ENCODE data around the gene ASCL5. TPM values are rescaled to one million over a fixed set of nuclear protein-coding genes. Genes with fewer than 3 reads are reported as not detected.

Gene ASCL5
- total and polyA plus RNA-seq, 10 of the 15 experiments (the other 5 are each of a cell fraction or from before 2014, with no cell fraction given): 0.04 TPM; not detected in 9

DNA sequence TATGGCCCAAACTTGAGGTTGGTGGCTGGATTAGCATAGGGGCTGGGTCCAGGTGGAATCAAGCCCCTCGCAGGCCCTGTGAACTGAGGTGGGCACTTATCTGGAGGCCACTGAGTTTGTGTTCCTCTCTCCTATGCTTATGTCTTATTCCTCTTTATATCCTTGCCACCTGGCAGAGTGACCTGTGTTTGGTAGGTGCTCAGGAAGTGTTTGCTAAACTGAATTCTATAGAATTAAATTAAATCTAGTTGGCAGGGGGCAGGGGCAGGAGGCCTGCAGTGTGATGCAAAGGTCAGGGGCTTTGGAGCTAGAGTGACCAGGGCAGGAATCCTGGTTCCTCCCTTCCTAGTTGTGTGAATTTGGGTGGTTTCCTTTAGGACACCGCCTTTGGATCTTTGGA, 28.4 kb upstream of the ASCL5 start:
- Histone ChIP-seq H3K4me2 (ENCODE audit: control insufficient read depth, insufficient read depth) (no peak overlapping the region), H3K9me3 (replicated peaks; ENCODE audit: control insufficient read depth, insufficient read depth, low read length) (no peaks in the 10 kb centered on the region), H3K9ac (ENCODE audit: control insufficient read depth, insufficient read depth, low read length) (no peak overlapping the region), H3K27ac (ENCODE audit: control insufficient read depth, insufficient read depth) (no peak overlapping the region), H3K36me3 (ENCODE audit: control insufficient read depth in 2 of 2, insufficient read depth in 2 of 2, low read length in 1 of 2) (0 out of 4 replicates have a peak, but pooled peaks cover 0 to 4% of the 10 kb centered on the region in 2 experiments), H3K4me3 (no peak overlapping the region), H2AFZ (ENCODE audit: control insufficient read depth, low read depth, low read length) (no peak overlapping the region), H3K4me1 (ENCODE audit: control insufficient read depth, insufficient read depth, low read length) (peaks cover 12% of the 10 kb centered on the region), H3K27me3 (replicated peaks in 1 of 2; ENCODE audit: control insufficient read depth in 2 of 2, insufficient read depth in 2 of 2, low read length in 1 of 2) (no peaks in the 10 kb centered on the region; a peak in 1 of 4 replicates), H4K20me1 (ENCODE audit: control insufficient read depth, insufficient read depth) (no peaks in the 10 kb centered on the region), H3K79me2 (ENCODE audit: control insufficient read depth, insufficient read depth, low read length) (peaks cover 5% of the 10 kb centered on the region; the same call in 1 of the 2 replicates)
- no peak for FAIRE-seq
- POLR2A ChIA-PET: no interaction called here
- DNase-seq (ENCODE audit: low read depth, low spot score): no peak
- BruUV-seq (replicated peaks): no TSS peak
- SMC1A ChIA-PET (ENCODE audit: uncharacterized antibody, unreplicated experiment): no interaction called here
- CTCF ChIA-PET: interaction anchor here (1.9 to 2.0 kb wide), 2 partner anchors 12 to 14 kb away, joined by 6 to 10 read pairs; no protein-coding TSS in a partner anchor
- no peak for ATAC-seq
- intact Hi-C loops (cut with micrococcal nuclease; ENCODE audit: unreplicated experiment) (no loop called here), in situ Hi-C loops (cut with MboI) (no loop called here)
- TF ChIP-seq ESRRA (IDR thresholded peaks at IDR 0.05; ENCODE audit: low read length) (no peak), TCF7 (IDR thresholded peaks at IDR 0.05; ENCODE audit: borderline replicate concordance) (no peak), ZNF274 (IDR thresholded peaks at IDR 0.05; ENCODE audit: insufficient read depth, insufficient read length) (no peak), NR2F1 (conservative IDR thresholded peaks at IDR 0.05) (no peak), ZNF622 (IDR thresholded peaks at IDR 0.05) (no peak), IKZF2 (IDR thresholded peaks at IDR 0.05) (no peak), CHD1 (IDR thresholded peaks at IDR 0.05; ENCODE audit: low read depth, low read length) (no peak), SIX5 (IDR thresholded peaks at IDR 0.05; ENCODE audit: low read depth, low read length, severe bottlenecking) (no peak), NBN (IDR thresholded peaks at IDR 0.05) (no peak), HDAC6 (IDR thresholded peaks at IDR 0.05; ENCODE audit: unreplicated experiment) (no peak), ZBED1 (IDR thresholded peaks at IDR 0.05; ENCODE audit: borderline replicate concordance) (no peak), ZNF207 (IDR thresholded peaks at IDR 0.05; ENCODE audit: borderline replicate concordance) (no peak), TCF3 (IDR thresholded peaks at IDR 0.05; ENCODE audit: borderline replicate concordance, insufficient read depth, low read depth, low read length) (no peak)
- TF ChIP-seq, protein P1, sequence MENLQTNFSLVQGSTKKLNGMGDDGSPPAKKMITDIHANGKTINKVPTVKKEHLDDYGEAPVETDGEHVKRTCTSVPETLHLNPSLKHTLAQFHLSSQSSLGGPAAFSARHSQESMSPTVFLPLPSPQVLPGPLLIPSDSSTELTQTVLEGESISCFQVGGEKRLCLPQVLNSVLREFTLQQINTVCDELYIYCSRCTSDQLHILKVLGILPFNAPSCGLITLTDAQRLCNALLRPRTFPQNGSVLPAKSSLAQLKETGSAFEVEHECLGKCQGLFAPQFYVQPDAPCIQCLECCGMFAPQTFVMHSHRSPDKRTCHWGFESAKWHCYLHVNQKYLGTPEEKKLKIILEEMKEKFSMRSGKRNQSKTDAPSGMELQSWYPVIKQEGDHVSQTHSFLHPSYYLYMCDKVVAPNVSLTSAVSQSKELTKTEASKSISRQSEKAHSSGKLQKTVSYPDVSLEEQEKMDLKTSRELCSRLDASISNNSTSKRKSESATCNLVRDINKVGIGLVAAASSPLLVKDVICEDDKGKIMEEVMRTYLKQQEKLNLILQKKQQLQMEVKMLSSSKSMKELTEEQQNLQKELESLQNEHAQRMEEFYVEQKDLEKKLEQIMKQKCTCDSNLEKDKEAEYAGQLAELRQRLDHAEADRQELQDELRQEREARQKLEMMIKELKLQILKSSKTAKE (IDR thresholded peaks at IDR 0.05; ENCODE audit: low read depth, poor library complexity, severe bottlenecking): no peak
- WGBS (ENCODE audit: insufficient coverage, insufficient replicate concordance, low lambda C conversion rate, missing lambda C conversion rate): 25% methylated on average over 2 of the region's 2 CpGs
- RAD21 ChIA-PET (ENCODE audit: unreplicated experiment): no interaction called here
